Stimulated activated CD4-positive, alpha-beta T cell treated with anti-CD3 and anti-CD28 coated beads, TNF-alpha, amount 100 ng/mL, for 1 hour (primary cell): Measurements from ENCODE around the gene ELL.
A peak's percentile ranks its signal among the peaks of the same experiment; 100 is the strongest.

Experiments
- DNase-seq, 3 donors: peaks; one replicate each; pipeline ENCODE4 v3.0.0-alpha.2; 2020; ENCODE audit warnings: low read depth in 3 of 3, low spot score in 1 of 3

The ELL gene

DNA sequence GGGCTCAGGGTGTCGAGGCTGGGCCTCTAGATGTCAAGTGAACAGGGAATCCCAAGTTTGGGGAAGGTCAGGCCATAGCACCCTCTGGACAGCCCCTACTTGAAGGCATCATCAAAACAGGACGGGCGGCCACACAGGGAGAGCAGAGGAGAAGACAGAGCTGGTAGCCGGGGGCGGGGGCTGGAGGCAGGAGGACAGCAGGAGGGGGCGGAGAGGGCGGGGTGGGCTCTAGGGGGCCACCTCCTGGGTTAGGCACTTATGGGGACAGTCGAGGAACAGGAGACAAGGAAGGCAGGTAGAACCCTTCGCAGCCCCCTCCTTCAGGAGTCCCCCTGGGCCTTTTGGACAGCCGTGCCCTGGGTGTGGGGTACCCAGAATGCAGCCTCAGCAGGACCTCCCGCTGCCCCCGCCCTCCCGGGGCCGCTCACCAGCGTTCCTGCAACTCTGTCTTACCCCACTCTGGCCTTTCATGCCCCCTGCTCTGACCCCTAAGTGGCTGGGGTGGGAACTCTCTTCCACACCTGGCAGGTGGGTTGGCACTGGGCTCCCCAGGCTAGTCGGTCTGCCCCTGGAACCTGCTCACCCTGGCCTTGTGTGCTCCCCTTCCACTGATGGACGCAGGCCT lies 96.9 kb downstream of the ELL start:
- no peak for DNase-seq

- no peak for DNase-seq
These were observed 97.6 kb downstream of the ELL start for GRCh38 chr19:18424122-18424889.

DNA sequence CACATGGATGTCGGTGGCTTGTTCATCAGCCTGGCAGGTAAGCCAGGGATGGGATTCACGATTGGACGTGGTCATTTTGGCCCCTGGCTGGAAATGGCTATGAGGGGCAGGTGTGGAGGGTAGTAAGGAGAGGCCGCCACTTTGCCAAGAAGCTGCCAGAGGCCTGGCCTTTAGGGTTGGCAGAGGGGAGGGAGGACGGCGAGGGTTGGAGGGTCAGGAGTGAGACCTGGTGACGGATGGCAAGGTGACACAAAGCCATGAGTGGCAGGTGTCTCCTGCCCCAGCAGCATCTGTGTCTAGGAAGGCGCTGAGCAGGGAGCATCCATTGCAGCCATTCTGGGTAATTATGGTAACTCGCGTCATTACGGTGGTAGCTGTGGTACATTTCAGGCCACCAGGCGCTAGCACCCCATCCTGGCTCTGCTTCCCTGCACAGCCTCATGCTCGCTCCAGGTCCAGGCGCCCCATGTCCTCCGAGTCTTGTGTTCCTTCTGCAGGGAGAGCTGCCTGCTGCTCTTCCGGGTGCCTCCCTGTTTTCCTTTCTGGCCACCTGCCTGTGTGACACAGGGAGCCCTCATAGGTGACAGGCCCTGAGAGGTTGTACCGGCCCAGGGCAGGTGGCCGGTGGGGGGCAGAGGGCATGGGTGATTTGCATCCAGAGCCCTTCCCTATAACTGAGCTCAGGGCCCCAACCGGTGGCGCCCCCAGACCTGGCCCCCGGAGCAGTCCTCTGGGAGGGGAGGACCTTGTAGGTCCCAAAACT lies 98.4 kb downstream of the ELL start:
- no peak for DNase-seq

GRCh38 chr19:18422530-18423191 lies 99.2 kb downstream of the ELL start:
- DNase-seq = no peak

DNA sequence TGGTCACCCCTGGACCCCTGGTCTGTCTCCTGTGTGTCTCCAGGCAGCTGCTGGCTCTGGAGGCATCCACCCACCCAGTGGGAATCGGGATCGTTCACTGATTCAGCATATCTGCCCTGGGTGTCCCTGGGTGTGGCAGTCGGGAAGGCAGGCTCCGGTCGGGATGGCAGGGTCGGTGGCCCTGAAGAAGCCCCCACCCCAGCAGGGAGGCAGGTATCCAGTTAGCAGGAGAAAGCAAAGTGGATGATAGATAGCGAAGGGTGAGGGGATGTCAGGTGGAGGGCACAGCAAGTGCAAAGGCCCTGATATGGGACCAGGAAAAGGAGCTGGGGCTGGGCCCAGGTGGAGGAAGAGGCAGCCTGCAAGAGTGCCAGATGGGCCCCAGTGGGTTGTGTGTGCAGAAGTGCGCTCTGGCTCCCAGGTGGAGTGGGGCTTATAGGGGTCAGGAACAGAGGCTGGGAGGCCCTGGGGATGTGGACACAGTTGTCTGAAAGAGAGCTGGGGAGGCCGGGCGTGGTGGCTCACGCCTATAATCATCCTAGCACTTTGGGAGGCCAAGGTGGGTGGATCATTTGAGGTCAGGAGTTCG lies 100.4 kb downstream of the ELL start:
- no peak for DNase-seq

DNA sequence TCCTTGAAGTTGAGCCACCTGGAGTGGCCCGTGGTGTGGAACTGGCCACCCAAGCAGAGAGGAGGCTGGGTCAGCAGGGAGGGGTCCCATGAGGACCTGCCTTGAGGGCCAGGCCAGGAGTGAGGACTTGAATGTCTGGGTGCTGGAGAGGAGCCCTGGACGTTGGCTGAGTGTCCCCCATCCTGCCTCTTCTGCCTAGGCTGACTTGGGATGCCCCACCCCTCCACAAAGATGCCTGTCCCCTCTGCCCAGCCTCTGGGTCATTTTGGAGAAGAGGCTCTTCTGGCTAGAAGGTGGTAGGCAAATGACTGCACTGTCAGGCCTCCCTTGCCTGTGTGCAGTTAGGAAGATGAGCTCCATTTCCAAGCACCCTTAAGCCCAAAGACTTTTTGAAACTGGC lies 100.9 kb downstream of the ELL start:
- no peak for DNase-seq

DNA sequence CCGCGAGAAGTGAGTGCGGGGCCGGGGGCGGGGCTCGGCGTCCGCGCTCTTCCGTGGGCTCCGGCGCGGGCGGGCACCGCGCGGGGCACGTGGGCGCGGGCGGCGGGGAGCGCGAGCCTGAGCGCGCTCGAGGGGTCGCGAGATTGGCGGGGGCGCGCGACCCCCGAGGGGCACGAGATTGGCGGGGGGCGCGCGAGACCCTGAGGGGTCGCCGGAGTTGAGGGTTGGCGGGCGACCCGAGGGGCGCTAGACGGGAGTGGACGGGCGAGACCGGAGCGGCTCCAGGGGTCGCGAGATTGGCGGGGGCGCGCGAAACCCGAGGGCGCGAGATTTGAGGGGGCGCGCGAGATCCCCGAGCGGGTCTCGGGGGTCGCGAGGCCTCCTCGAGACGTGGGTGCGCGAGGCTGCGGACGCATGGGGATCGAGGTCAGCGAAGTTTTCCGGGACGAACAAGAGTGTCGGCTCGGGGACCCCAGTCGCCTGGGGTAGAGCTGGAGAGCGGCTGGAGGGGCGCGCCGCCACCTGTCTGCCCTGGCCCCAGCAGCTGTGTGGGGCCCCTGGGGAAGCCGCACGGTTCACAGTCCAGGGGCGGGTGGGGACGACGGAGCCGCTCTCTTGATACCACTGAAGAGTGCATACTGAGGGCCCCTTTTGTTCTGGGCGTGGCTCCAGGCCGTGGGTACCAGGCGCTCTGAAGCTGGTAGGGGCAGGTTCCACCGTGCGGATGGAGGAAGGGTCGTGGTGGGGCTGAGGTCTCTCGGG lies 102.0 kb downstream of the ELL start:
- DNase-seq = no peak

DNA sequence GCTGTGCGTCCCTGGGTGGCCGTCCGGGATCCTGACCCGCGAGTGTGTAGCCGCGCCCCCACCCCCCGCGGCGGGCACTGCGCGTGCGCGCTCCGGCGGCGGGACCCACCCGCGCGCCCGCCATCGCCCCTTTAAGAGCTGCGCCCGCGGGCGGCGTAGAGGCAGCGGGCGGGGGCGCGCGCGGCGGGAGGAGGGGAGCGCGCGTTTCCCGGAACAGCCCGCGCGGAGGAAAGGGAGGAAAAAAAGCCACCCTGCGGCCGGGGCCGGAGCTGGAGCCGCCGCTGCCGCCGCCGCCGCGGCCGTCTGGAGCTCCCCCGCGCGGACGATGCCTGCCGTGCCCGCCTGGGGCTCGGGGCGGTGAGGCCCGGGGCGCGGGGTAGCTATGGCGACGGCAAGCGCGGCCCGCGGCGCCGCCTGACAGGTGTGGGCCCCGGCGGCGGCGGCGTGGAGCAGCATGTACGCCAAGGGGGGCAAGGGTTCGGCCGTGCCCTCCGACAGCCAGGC lies 102.6 kb downstream of the ELL start, which contains the start of gene SSBP4:
TSS of gene SSBP4 (plus strand) at position 204 of the 504 bp plus-strand sequence. CDS start at position 455, 251 bp downstream.
- peak in 2 of 3 donors; percentile 38 to 55 for DNase-seq

GRCh38 chr19:18418483-18419194 lies 103.2 kb downstream of the ELL start:
- no peak for DNase-seq

GRCh38 chr19:18418029-18418482 lies 103.8 kb downstream of the ELL start:
- DNase-seq = no peak

GRCh38 chr19:18417250-18418028 lies 104.4 kb downstream of the ELL start:
- DNase-seq = no peak

GRCh38 chr19:18416778-18417249 lies 105.1 kb downstream of the ELL start:
- no peak for DNase-seq

DNA sequence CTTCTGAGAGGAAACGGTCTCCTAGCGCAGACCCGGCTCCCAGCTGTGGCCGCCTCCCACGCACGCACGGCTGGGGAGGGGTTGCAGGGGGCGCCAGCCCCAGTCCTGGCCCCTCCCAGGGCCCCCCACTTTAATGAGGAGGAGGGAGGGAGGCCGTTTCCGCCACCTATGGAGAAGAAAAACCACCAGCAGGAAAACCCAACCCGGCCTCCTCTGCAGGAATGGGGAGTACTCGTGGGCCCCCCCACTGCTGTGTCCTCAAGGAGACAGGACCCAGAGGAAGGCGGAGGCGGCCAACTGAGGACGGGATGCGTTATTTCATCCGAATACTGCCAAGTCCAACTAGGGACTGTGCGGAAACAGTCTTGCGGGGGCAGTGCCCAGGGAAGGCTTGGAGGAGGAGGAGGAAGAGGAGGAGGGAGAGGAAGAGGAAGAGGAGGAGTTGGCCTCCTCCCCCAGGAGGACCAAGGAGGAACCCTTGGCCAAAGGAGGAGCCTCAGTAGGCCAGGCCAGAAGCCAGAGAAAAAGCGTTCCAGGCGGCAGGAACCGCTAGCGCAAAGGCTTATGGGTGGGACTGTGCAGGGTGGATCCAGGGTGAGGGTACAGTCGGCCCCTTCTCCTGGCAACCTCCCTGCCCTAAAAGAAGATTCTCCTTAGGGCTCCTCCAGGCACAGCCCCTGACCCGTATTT lies 106.5 kb downstream of the ELL start:
- no peak for DNase-seq

- DNase-seq = no peak
These were observed 107.2 kb downstream of the ELL start for GRCh38 chr19:18414504-18415177.

DNA sequence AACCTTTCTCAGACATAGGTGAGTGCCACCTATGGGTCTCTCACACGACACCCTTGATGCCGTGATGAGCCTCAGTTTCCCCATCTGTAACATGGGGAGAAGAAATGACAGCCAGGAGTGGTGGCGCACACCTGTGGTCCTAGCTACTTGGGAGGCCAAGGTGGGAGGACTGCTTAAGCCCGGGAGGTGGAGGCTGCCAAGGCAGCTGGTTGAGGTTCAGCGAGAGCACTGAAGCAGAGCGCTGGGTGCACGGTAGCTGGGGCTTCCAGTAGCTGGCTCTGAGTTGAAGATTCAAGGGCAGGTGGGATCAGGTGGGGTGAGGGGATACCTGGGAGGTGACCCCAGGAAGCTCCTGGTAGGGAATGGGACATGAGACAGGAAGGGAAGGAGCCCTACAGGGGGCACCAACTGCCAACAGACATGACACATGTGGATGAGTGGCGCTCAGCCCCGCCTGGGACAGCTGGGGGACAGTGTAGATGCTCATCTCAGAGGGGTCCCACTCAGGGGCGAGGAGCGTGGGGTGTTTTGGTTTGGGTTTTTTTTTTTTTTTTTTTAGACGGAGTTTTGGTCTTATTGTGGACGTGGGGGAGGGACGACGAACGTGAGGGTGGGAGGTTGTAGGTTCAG lies 109.1 kb downstream of the ELL start:
- no peak for DNase-seq

DNA sequence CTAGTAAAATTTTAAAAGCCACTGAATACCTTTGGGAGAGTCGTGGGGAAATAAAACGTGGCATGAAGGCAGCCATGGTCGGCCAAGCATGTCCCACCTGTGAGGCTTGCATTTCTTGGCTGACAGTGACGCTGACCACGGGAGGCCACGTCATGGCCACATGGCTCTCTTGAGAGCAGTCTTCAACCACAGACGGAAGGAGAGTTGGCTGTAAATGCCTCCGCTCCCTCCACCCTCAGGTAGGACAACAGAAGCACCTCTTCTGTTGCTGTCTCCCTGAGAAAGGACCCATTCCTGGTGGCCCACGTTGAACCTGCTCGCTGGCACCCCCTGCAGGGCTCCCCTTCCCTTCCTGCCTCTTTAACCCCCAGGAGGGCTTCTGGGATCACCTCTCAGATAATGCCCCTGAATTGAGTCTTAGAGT lies 113.8 kb downstream of the ELL start:
- no peak for DNase-seq

GRCh38 chr19:18406749-18407148 lies 115.1 kb downstream of the ELL start:
- no peak for DNase-seq
